Endothelial cell of umbilical vein (primary cell): Measurements from ENCODE around the gene PPP2R5A. TPM values are rescaled to one million over a fixed set of nuclear protein-coding genes. Genes with fewer than 3 reads are reported as not detected.
"Not testable (repeated sequence)": the region's sequence is repeated elsewhere in the genome, so short reads cannot be mapped to it uniquely, and the experiment has no call there.

Experiments used
- BruUV-seq: library from RNA; stranded (reverse); fragments of 400-500 nt; replicated peaks from 2 replicates; lab custom pipeline; 2021; lab: Mats Ljungman, UMichigan
- CTCF ChIA-PET: fragments of 300-600, 350-600 bp; sonication (Branson Sonifier 250); formaldehyde crosslinking; loops from one replicate; lab custom pipeline; 2021; ENCODE audit warnings: antibody characterized with exemption, inconsistent platforms; lab: Charles Lee
- POLR2A ChIA-PET: fragments of 300-600, 350-600 bp; sonication (Branson Sonifier 250); formaldehyde crosslinking; loops from one replicate; lab custom pipeline; 2021; ENCODE audit warnings: antibody characterized with exemption, inconsistent platforms; lab: Charles Lee
- DNase-seq: peaks from one replicate; pipeline ENCODE4 v3.0.0-alpha.2; 2011; ENCODE audit warnings: low read depth, low spot score
- FAIRE-seq: peaks from 2 replicates; lab custom pipeline; 2011; peaks lifted over from hg19 to GRCh38; lab: Jason Lieb, UNC
- H2AFZ ChIP-seq: 2 replicates; pipeline ENCODE4 v1.6.0; 2012; ENCODE audit warnings: low read depth, low read length, control low read depth, inconsistent platforms
- H3K27ac ChIP-seq: 2 replicates; pipeline ENCODE4 v1.5.1; 2011; ENCODE audit warnings: low read depth, mild to moderate bottlenecking, control low read depth, low read length, moderate library complexity; ENCODE audit not compliant: insufficient read depth
- H3K27me3 ChIP-seq, 2 experiments: 2 replicates each; pipeline versions ENCODE4 v1.6.0 to v1.6.1; 2011; ENCODE audit warnings: low read length in 2 of 2, mixed read lengths in 1 of 2; ENCODE audit not compliant: control insufficient read depth in 2 of 2, insufficient read depth in 2 of 2
- H3K36me3 ChIP-seq, 2 experiments: 2 replicates in 1 of 2; 3 replicates in 1 of 2; pipeline ENCODE4 v1.5.1; 2011; ENCODE audit warnings: low read length in 2 of 2, mild to moderate bottlenecking in 1 of 2, moderate library complexity in 1 of 2; ENCODE audit not compliant: control insufficient read depth in 2 of 2, insufficient read depth in 2 of 2; ENCODE audit errors: extremely low read depth in 1 of 2
- H3K4me1 ChIP-seq: 3 replicates; pipeline ENCODE4 v1.5.1; 2011; ENCODE audit warnings: mild to moderate bottlenecking, low read length; ENCODE audit not compliant: control insufficient read depth, insufficient read depth; ENCODE audit errors: extremely low read depth
- H3K4me2 ChIP-seq: 2 replicates; pipeline ENCODE4 v1.6.1; 2011; ENCODE audit warnings: low read length, control low read depth, mixed read lengths; ENCODE audit not compliant: insufficient read depth
- H3K4me3 ChIP-seq, 3 experiments: fragments of 200-600 bp in 1 of 3; sonication (generic), shearing (Covaris generic) in 1 of 3; replicated peaks in 1 of 3; 2 replicates each; pipeline ENCODE4 v1.5.1; 2011 to 2016; ENCODE audit warnings: control low read depth in 3 of 3, low read length in 3 of 3, mild to moderate bottlenecking in 2 of 3, inconsistent platforms in 1 of 3, low read depth in 1 of 3, moderate library complexity in 1 of 3; ENCODE audit not compliant: insufficient read depth in 1 of 3
- H3K79me2 ChIP-seq: 2 replicates; pipeline ENCODE4 v1.6.0; 2012; ENCODE audit warnings: low read length, inconsistent platforms; ENCODE audit not compliant: control insufficient read depth, insufficient read depth
- H3K9ac ChIP-seq: replicated peaks from 2 replicates; pipeline ENCODE3; 2011; ENCODE audit warnings: low read length, control low read depth; ENCODE audit not compliant: insufficient read depth; ENCODE audit errors: extremely low read depth
- H3K9me1 ChIP-seq: replicated peaks from 3 replicates; pipeline ENCODE4 v1.6.0; 2011; ENCODE audit warnings: mild to moderate bottlenecking, low read length; ENCODE audit not compliant: control insufficient read depth, insufficient read depth; ENCODE audit errors: extremely low read depth
- H3K9me3 ChIP-seq: replicated peaks from 2 replicates; pipeline ENCODE4 v1.5.1; 2012; ENCODE audit warnings: low read length, inconsistent platforms; ENCODE audit not compliant: control insufficient read depth, insufficient read depth
- H4K20me1 ChIP-seq: replicated peaks from 2 replicates; pipeline ENCODE3; 2011; ENCODE audit warnings: mild to moderate bottlenecking, low read length; ENCODE audit not compliant: control insufficient read depth, insufficient read depth; ENCODE audit errors: extremely low read depth
- POLR2AphosphoS5 ChIP-seq: IDR thresholded peaks from 2 replicates; pipeline ENCODE4 v1.6.1; 2012; ENCODE audit warnings: low read depth, mild to moderate bottlenecking, control low read depth, low read length, moderate library complexity; ENCODE audit not compliant: insufficient read depth
- dilution Hi-C: fragments of 300-500 bp; cut with MboI; formaldehyde crosslinking; loops from one replicate; pipeline ENCODE4 v1.15.0; 2019; ENCODE audit warnings: low sequenced_read_pairs; ENCODE audit not compliant: extremely low pct_ligation_motif_present
- intact Hi-C: fragments of 100-400 bp; cut with micrococcal nuclease; formaldehyde crosslinking; loops from one replicate; pipeline ENCODE4 v1.10.0; 2022
- polyA plus RNA-seq, 4 experiments: library from polyadenylated mRNA; depleted of rRNA in 3 of 4; stranded (reverse) in 3 of 4; unstranded in 1 of 4; fragments of >200 nt; gene quantifications; 2 replicates each; pipeline versions ENCODE4 v1.2.1 to v1.2.3, GENCODE V29; 2011 to 2012; ENCODE audit warnings: missing spikeins in 1 of 4
- total RNA-seq: library from RNA; stranded (reverse); gene quantifications from 2 replicates; pipeline ENCODE4 v1.2.3, GENCODE V29; 2021

Gene PPP2R5A
- total and polyA plus RNA-seq, 2 donors (not counting 3 experiments of a cell fraction or from before 2014, with no cell fraction given) = 11.9 to 34.5 TPM

DNA sequence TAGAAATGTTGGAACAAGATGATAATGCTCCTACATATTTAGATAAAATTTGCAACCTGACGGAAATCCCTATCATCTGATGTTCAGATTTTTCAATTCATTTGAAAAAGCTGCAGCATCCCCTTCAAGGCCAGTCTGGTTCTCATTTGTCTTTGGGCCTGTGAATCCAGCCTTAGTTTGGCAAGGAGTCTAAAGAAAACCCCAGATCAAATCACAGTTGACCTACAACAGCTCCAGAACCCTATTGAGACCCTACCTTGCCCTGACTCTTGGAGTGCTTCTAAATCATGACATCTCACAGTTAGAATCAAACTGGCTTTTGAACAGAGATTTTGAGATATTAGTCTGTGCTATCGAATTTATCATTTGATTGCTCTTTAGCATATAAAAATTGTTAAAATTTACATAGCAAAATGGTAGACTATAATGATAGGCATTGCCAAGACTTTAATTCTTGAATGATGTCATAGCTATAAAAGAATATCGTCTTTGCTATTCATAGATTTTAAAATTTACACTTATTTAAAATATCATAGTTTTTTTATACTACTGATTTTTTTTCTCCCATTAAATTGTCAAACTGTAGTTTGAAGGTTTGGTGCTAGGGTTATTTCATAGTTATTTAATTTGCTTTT lies 2.2 kb downstream of the PPP2R5A start:
- dilution Hi-C loops = no loop called here
- TF ChIP-seq POLR2AphosphoS5 = no peak
- H3K27ac ChIP-seq = no peak overlapping the region
- H3K4me1 ChIP-seq = peaks cover 33% of the 10 kb centered on the region
- no TSS peak for BruUV-seq
- intact Hi-C loops = no loop called here
- peak overlapping the region; percentile 25 for H3K9ac ChIP-seq
- POLR2A ChIA-PET = interaction anchor here (0.6 kb wide), 1 partner anchor 81 kb away, joined by 3 read pairs; no protein-coding TSS in a partner anchor
- H3K27me3 ChIP-seq = no peaks in the 10 kb centered on the region
- no peak overlapping the region for H2AFZ ChIP-seq
- H4K20me1 ChIP-seq = no peaks in the 10 kb centered on the region
- H3K9me3 ChIP-seq = no peaks in the 10 kb centered on the region
- no peaks in the 10 kb centered on the region for H3K36me3 ChIP-seq
- peak overlapping the region; percentile 89 for H3K4me2 ChIP-seq
- peaks cover 2% of the 10 kb centered on the region for H3K9me1 ChIP-seq
- DNase-seq (no peak), FAIRE-seq (no peak)
- H3K79me2 ChIP-seq = peaks cover 44% of the 10 kb centered on the region
- CTCF ChIA-PET = interaction anchor here (0.8 to 3.4 kb wide), 5 partner anchors 26 to 607 kb away, joined by 3 to 59 read pairs (median 4); no protein-coding TSS in a partner anchor
- H3K4me3 ChIP-seq = peak overlapping the region; percentile 26 to 86 (median 85)

GRCh38 chr1:212287995-212288394 lies 2.8 kb downstream of the PPP2R5A start:
- DNase-seq, POLR2A ChIA-PET, BruUV-seq, H4K20me1 ChIP-seq, H3K9me3 ChIP-seq, intact Hi-C loops, H3K27me3 ChIP-seq, H3K27ac ChIP-seq, H3K36me3 ChIP-seq, FAIRE-seq, H2AFZ ChIP-seq, H3K9ac ChIP-seq, H3K9me1 ChIP-seq, dilution Hi-C loops: not testable (repeated sequence)
- CTCF ChIA-PET = interaction anchor here (0.8 to 3.4 kb wide), 4 partner anchors 26 to 607 kb away, joined by 3 to 59 read pairs (median 4); no protein-coding TSS in a partner anchor
- H3K4me1 ChIP-seq = peaks cover 33% of the 10 kb centered on the region
- H3K4me3 ChIP-seq = peak overlapping the region in 1 of 3 experiments; percentile 85
- H3K79me2 ChIP-seq = peaks cover 50% of the 10 kb centered on the region
- H3K4me2 ChIP-seq = peak overlapping the region; percentile 45
